Testis (tissue), 3 donors: Measurements from ENCODE around the gene FAM120AOS. TPM values are rescaled to one million over a fixed set of nuclear protein-coding genes. Genes with fewer than 3 reads are reported as not detected.

Experiments used
- DNase-seq: peaks from one replicate; pipeline ENCODE4 v3.0.0-alpha.2; 2019
- H3K27ac ChIP-seq, 2 donors: fragments of 200-600 bp; sonication (generic); one replicate each; pipeline ENCODE4 v1.5.1; 2019
- H3K27me3 ChIP-seq: fragments of 200-600 bp; sonication (generic); one replicate; pipeline ENCODE4 v1.5.1; 2019
- H3K36me3 ChIP-seq: fragments of 200-600 bp; sonication (generic); one replicate; pipeline ENCODE4 v1.5.1; 2017; ENCODE audit warnings: low read depth; ENCODE audit errors: missing control alignments
- H3K4me1 ChIP-seq: fragments of 200-600 bp; sonication (generic); one replicate; pipeline ENCODE4 v1.5.1; 2019
- H3K4me3 ChIP-seq, 2 donors: fragments of 200-600 bp; sonication (generic); one replicate each; pipeline ENCODE4 v1.5.1; 2017 to 2019
- H3K9me3 ChIP-seq: fragments of 200-600 bp; sonication (generic); one replicate; pipeline ENCODE4 v1.5.1; 2017
- POLR2A ChIP-seq: fragments of 450-650 bp; IDR thresholded peaks from one replicate; pipeline ENCODE4 v1.6.1; 2017; ENCODE audit warnings: antibody characterized with exemption, mild to moderate bottlenecking, moderate library complexity
- WGBS, 2 donors: methylation state at CpG; one replicate each; pipeline ENCODE4 v1.1.5; 2018; 5-methylcytosine and 5-hydroxymethylcytosine counted together
- intact Hi-C: fragments of 100-400 bp; cut with DNase I; formaldehyde crosslinking; loops from one replicate; pipeline ENCODE4 v1.15.1; 2023; ENCODE audit warnings: low total_unique reads
- polyA plus RNA-seq: library from polyadenylated mRNA; stranded (reverse); fragments of 350-450 nt; fragmentation: Illumina TruSeq; extraction: RNeasy Lipid Tissue Mini Kit (QIAGEN cat#74804); gene quantifications from one replicate; pipeline ENCODE4 v1.2.3, GENCODE V29; 2014; ENCODE audit warnings: low read depth, low replicate concordance; ENCODE audit not compliant: insufficient read depth
- total RNA-seq, 2 donors: library from RNA; depleted of rRNA; stranded (reverse); fragments of >200 nt; gene quantifications; one replicate each; pipeline ENCODE4 v1.2.3, GENCODE V29; 2016
- TF ChIP-seq, protein P1 (sequence below), 3 experiments: fragments of 450-650 bp in 2 of 3; fragments of 200-600 bp in 1 of 3; sonication (generic) in 1 of 3; IDR thresholded peaks; one replicate each; pipeline ENCODE4 v1.5.1; 2016 to 2019; ENCODE audit warnings: antibody characterized with exemption in 3 of 3, mild to moderate bottlenecking in 2 of 3, moderate library complexity in 1 of 3

Gene FAM120AOS
- total and polyA plus RNA-seq, 3 donors from 2014 or later, result 34.9 to 62.0 (median 40.9) TPM

GRCh38 chr9:93419023-93419422, 34.4 kb downstream of the FAM120AOS start:
- no peak overlapping the region for H3K27ac ChIP-seq
- DNase-seq, result no peak
- 94 to 95% methylated on average over 1 of the region's 1 CpG for WGBS, 2 donors
- H3K27me3 ChIP-seq, result no peaks in the 10 kb centered on the region
- no peak overlapping the region for H3K4me3 ChIP-seq
- no peaks in the 10 kb centered on the region for H3K4me1 ChIP-seq
- intact Hi-C loops, result no loop called here
- no peak for TF ChIP-seq POLR2A
- TF ChIP-seq, protein P1, sequence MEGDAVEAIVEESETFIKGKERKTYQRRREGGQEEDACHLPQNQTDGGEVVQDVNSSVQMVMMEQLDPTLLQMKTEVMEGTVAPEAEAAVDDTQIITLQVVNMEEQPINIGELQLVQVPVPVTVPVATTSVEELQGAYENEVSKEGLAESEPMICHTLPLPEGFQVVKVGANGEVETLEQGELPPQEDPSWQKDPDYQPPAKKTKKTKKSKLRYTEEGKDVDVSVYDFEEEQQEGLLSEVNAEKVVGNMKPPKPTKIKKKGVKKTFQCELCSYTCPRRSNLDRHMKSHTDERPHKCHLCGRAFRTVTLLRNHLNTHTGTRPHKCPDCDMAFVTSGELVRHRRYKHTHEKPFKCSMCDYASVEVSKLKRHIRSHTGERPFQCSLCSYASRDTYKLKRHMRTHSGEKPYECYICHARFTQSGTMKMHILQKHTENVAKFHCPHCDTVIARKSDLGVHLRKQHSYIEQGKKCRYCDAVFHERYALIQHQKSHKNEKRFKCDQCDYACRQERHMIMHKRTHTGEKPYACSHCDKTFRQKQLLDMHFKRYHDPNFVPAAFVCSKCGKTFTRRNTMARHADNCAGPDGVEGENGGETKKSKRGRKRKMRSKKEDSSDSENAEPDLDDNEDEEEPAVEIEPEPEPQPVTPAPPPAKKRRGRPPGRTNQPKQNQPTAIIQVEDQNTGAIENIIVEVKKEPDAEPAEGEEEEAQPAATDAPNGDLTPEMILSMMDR (IDR thresholded peaks at IDR 0.05), result no peak
- H3K36me3 ChIP-seq, result no peaks in the 10 kb centered on the region
- no peaks in the 10 kb centered on the region for H3K9me3 ChIP-seq

- H3K27me3 ChIP-seq, result no peaks in the 10 kb centered on the region
- TF ChIP-seq POLR2A, result no peak
- TF ChIP-seq, protein P1 (IDR thresholded peaks at IDR 0.05), result no peak
- H3K9me3 ChIP-seq, result no peaks in the 10 kb centered on the region
- H3K4me1 ChIP-seq, result no peaks in the 10 kb centered on the region
- H3K27ac ChIP-seq, result no peak overlapping the region
- WGBS, 2 donors, result 89 to 100% methylated on average over 1 of the region's 1 CpG
- no peak overlapping the region for H3K4me3 ChIP-seq
- no peak for DNase-seq
- intact Hi-C loops, result no loop called here
- no peaks in the 10 kb centered on the region for H3K36me3 ChIP-seq
These were observed 35.8 kb downstream of the FAM120AOS start for GRCh38 chr9:93417538-93417937.

GRCh38 chr9:93416530-93417235, 36.7 kb downstream of the FAM120AOS start:
- Histone ChIP-seq H3K4me1 (no peaks in the 10 kb centered on the region), H3K27ac (no peak overlapping the region), H3K9me3 (no peaks in the 10 kb centered on the region), H3K4me3 (no peak overlapping the region), H3K36me3 (no peaks in the 10 kb centered on the region), H3K27me3 (no peaks in the 10 kb centered on the region)
- intact Hi-C loops, result no loop called here
- no peak for DNase-seq
- no peak for TF ChIP-seq POLR2A
- TF ChIP-seq, protein P1 (IDR thresholded peaks at IDR 0.05), result no peak
- WGBS, 2 donors, result 94 to 98% methylated on average over 5 to 7 of the region's 8 CpGs

DNA sequence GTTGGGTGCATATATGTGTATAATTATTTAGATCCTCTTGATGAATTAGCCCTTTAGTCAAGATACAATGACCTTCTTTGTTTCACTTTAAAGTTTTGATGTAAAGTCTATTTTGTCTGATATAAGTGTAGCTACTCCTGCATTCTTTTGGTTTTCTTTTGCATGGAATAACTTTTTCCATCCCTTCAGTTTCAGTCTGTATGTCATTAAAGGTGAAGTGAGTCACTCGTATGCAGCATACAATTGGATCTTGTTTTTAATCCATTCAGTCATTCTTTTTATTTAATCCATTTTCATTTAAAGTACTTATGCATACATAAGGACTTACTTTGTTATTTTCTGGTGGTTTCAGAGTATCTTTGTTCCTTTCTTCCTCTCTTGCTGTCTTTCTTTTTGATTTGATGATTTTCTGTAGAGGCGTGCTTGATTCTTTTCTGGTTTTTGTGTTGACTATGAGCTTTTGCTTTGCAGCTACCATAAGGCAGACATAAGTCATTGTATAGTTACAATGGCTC, 38.1 kb downstream of the FAM120AOS start:
- no peaks in the 10 kb centered on the region for H3K36me3 ChIP-seq
- 85 to 87% methylated on average over 2 of the region's 2 CpGs for WGBS, 2 donors
- no peak for DNase-seq
- intact Hi-C loops, result no loop called here
- H3K4me3 ChIP-seq, result no peak overlapping the region
- H3K9me3 ChIP-seq, result no peaks in the 10 kb centered on the region
- no peaks in the 10 kb centered on the region for H3K27me3 ChIP-seq
- no peaks in the 10 kb centered on the region for H3K4me1 ChIP-seq
- H3K27ac ChIP-seq, result no peak overlapping the region
- TF ChIP-seq POLR2A, result no peak

DNA sequence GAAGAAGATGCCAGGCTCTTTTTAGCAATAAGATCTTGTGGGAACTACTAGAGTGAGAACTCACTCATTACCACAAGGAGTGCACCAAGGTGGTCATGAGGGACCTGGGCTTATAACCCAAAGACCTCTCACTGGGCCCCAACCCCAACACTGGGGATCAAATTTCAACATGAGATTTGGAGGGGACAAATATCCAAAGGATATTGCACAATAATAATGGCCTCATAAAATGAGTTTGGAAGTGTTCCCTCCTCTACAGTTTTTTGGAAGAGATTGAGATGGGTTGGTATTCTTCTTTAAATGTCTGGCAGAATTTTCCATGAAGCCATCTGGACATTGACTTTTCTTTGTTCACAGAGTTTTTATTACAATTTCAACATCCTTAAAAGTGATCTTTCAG, 39.9 kb downstream of the FAM120AOS start:
- no peak for DNase-seq
- TF ChIP-seq, protein P1 (IDR thresholded peaks at IDR 0.05), result no peak
- no peak for TF ChIP-seq POLR2A
- Histone ChIP-seq H3K36me3 (no peaks in the 10 kb centered on the region), H3K27me3 (no peaks in the 10 kb centered on the region), H3K27ac (no peak overlapping the region), H3K9me3 (no peaks in the 10 kb centered on the region), H3K4me1 (no peaks in the 10 kb centered on the region), H3K4me3 (no peak overlapping the region)
- intact Hi-C loops, result no loop called here
